H9 (cell line): Measurements from ENCODE around the gene SEH1L. TPM values are rescaled to one million over a fixed set of nuclear protein-coding genes. Genes with fewer than 3 reads are reported as not detected.

Experiments used
- DNase-seq: peaks from one replicate; pipeline ENCODE4 v3.0.0-alpha.2; 2017
- H2AFZ ChIP-seq: one replicate; pipeline ENCODE4 v1.6.1; 2013; ENCODE audit warnings: mild to moderate bottlenecking, low read length, control low read depth, moderate library complexity
- H2AK5ac ChIP-seq: 2 replicates; pipeline ENCODE4 v1.6.1; 2013; ENCODE audit warnings: low read length, control low read depth, mixed read lengths; ENCODE audit not compliant: insufficient read length
- H2BK120ac ChIP-seq: one replicate; pipeline ENCODE4 v1.6.1; 2013; ENCODE audit warnings: low read depth, mild to moderate bottlenecking, low read length, control low read depth, inconsistent platforms; ENCODE audit not compliant: poor library complexity, severe bottlenecking
- H2BK12ac ChIP-seq: 2 replicates; pipeline ENCODE4 v1.6.1; 2013; ENCODE audit warnings: low read length, control low read depth, mixed read lengths, low read depth; ENCODE audit not compliant: insufficient read length
- H2BK15ac ChIP-seq: 2 replicates; pipeline ENCODE4 v1.6.1; 2013; ENCODE audit warnings: low read depth, low read length, control low read depth
- H2BK20ac ChIP-seq: one replicate; pipeline ENCODE4 v1.6.1; 2013; ENCODE audit warnings: low read depth, mild to moderate bottlenecking, low read length, control low read depth, inconsistent platforms; ENCODE audit not compliant: poor library complexity, severe bottlenecking
- H2BK5ac ChIP-seq: 2 replicates; pipeline ENCODE4 v1.6.1; 2013; ENCODE audit warnings: low read length, control low read depth, mixed read lengths; ENCODE audit not compliant: insufficient read length
- H3K14ac ChIP-seq: 2 replicates; pipeline ENCODE4 v1.6.1; 2013; ENCODE audit warnings: low read length, control low read depth; ENCODE audit not compliant: insufficient read depth
- H3K18ac ChIP-seq: 2 replicates; pipeline ENCODE4 v1.6.1; 2013; ENCODE audit warnings: low read depth, mild to moderate bottlenecking, mixed read lengths, low read length, control low read depth; ENCODE audit not compliant: insufficient read length
- H3K23ac ChIP-seq: 2 replicates; pipeline ENCODE4 v1.6.1; 2013; ENCODE audit warnings: low read length, control low read depth, mixed read lengths, low read depth; ENCODE audit not compliant: insufficient read length
- H3K23me2 ChIP-seq: 2 replicates; pipeline ENCODE4 v1.6.1; 2013; ENCODE audit warnings: low read depth, mild to moderate bottlenecking, mixed read lengths, low read length, control low read depth; ENCODE audit not compliant: insufficient read length, poor library complexity, severe bottlenecking
- H3K27ac ChIP-seq: 2 replicates; pipeline ENCODE4 v1.5.1; 2013; ENCODE audit warnings: low read length, control low read depth, mixed read lengths, low read depth; ENCODE audit not compliant: insufficient read length
- H3K27me3 ChIP-seq: 2 replicates; pipeline ENCODE4 v1.6.1; 2013; ENCODE audit warnings: low read length, control low read depth, inconsistent platforms; ENCODE audit not compliant: insufficient read depth
- H3K4ac ChIP-seq: 2 replicates; pipeline ENCODE4 v1.6.1; 2013; ENCODE audit warnings: low read depth, mild to moderate bottlenecking, control low read depth, inconsistent platforms, low read length, moderate library complexity
- H3K4me1 ChIP-seq: 2 replicates; pipeline ENCODE4 v1.6.1; 2013; ENCODE audit warnings: low read length, control low read depth, inconsistent platforms; ENCODE audit not compliant: insufficient read depth
- H3K4me2 ChIP-seq: 2 replicates; pipeline ENCODE4 v1.6.1; 2013; ENCODE audit warnings: low read length, control low read depth, mixed read lengths; ENCODE audit not compliant: insufficient read length, insufficient read depth
- H3K56ac ChIP-seq: 2 replicates; pipeline ENCODE4 v1.6.1; 2013; ENCODE audit warnings: low read depth, mild to moderate bottlenecking, mixed read lengths, low read length, control low read depth; ENCODE audit not compliant: insufficient read length
- H3K79me1 ChIP-seq: 2 replicates; pipeline ENCODE4 v1.6.1; 2013; ENCODE audit warnings: low read depth, mild to moderate bottlenecking, moderate library complexity, low read length, control low read depth, inconsistent platforms; ENCODE audit not compliant: insufficient read depth, poor library complexity, severe bottlenecking
- H3K79me2 ChIP-seq: 2 replicates; pipeline ENCODE4 v1.6.1; 2013; ENCODE audit warnings: low read length, control low read depth, inconsistent platforms; ENCODE audit not compliant: insufficient read depth
- H3K9ac ChIP-seq: 2 replicates; pipeline ENCODE4 v1.6.1; 2013; ENCODE audit warnings: low read length, control low read depth, mixed read lengths; ENCODE audit not compliant: insufficient read length; ENCODE audit errors: extremely low read depth
- H3K9me3 ChIP-seq: one replicate; pipeline ENCODE4 v1.6.1; 2013; ENCODE audit warnings: low read depth, low read length, inconsistent platforms; ENCODE audit not compliant: control insufficient read depth
- H3T11ph ChIP-seq: one replicate; pipeline ENCODE4 v1.6.1; 2013; ENCODE audit warnings: mild to moderate bottlenecking, low read length, control low read depth, inconsistent platforms
- H4K20me1 ChIP-seq: one replicate; pipeline ENCODE4 v1.6.1; 2013; ENCODE audit not compliant: control insufficient read depth, insufficient read length, insufficient read depth
- H4K5ac ChIP-seq: 2 replicates; pipeline ENCODE4 v1.6.1; 2013; ENCODE audit warnings: low read depth, mild to moderate bottlenecking, mixed read lengths, low read length, control low read depth; ENCODE audit not compliant: insufficient read length
- H4K8ac ChIP-seq: replicated peaks from 2 replicates; pipeline ENCODE4 v1.6.1; 2013; ENCODE audit warnings: low read length, control low read depth, mixed read lengths, low read depth; ENCODE audit not compliant: insufficient read length
- H4K91ac ChIP-seq: 2 replicates; pipeline ENCODE4 v1.6.1; 2013; ENCODE audit warnings: low read depth, mild to moderate bottlenecking, moderate library complexity, mixed read lengths, low read length, control low read depth; ENCODE audit not compliant: insufficient read length
- H3K27ac Mint-ChIP-seq, 3 experiments: 2 replicates in 2 of 3; 3 replicates in 1 of 3; pipeline ENCODE4 v1.8.0; 2020 to 2021; ENCODE audit warnings: mixed read lengths in 3 of 3, mild to moderate bottlenecking in 1 of 3, moderate library complexity in 1 of 3
- H3K27me3 Mint-ChIP-seq: 2 replicates; pipeline ENCODE4 v1.8.0; 2021; ENCODE audit warnings: low read depth, mild to moderate bottlenecking, moderate library complexity, mixed read lengths
- H3K36me3 Mint-ChIP-seq, 3 experiments: 2 replicates in 2 of 3; 3 replicates in 1 of 3; pipeline ENCODE4 v1.8.0; 2020 to 2021; ENCODE audit warnings: low read depth in 3 of 3, mixed read lengths in 3 of 3; ENCODE audit not compliant: insufficient read depth in 1 of 3
- H3K4me1 Mint-ChIP-seq, 2 experiments: 2 replicates each; pipeline ENCODE4 v1.8.0; 2020; ENCODE audit warnings: mixed read lengths in 2 of 2
- H3K4me3 Mint-ChIP-seq, 2 experiments: 2 replicates in 1 of 2; 3 replicates in 1 of 2; pipeline ENCODE4 v1.8.0; 2020 to 2021; ENCODE audit warnings: mild to moderate bottlenecking in 2 of 2, mixed read lengths in 2 of 2, moderate library complexity in 1 of 2
- H3K9me3 Mint-ChIP-seq, 2 experiments: 2 replicates in 1 of 2; 3 replicates in 1 of 2; pipeline ENCODE4 v1.8.0; 2020; ENCODE audit warnings: mild to moderate bottlenecking in 2 of 2, mixed read lengths in 2 of 2, moderate library complexity in 1 of 2
- WGBS: extraction: QIAGEN DNeasy Blood & Tissue Kit; methylation state at CpG from one replicate; pipeline ENCODE4 v1.1.7; 2013; ENCODE audit warnings: missing lambda C conversion rate, low lambda C conversion rate, mixed read lengths; ENCODE audit not compliant: insufficient read length; ENCODE audit errors: extremely low coverage; 5-methylcytosine and 5-hydroxymethylcytosine counted together
- total RNA-seq: library from RNA; stranded (reverse); gene quantifications from 2 replicates; pipeline ENCODE4 v1.2.1, GENCODE V29; 2021
- TF ChIP-seq, protein P1 (sequence below): fragments of 200-600 bp; sonication (generic); conservative IDR thresholded peaks from 3 replicates; pipeline ENCODE4 v1.8.0; 2021; ENCODE audit warnings: antibody characterized with exemption, mild to moderate bottlenecking

Gene SEH1L
- total RNA-seq, 1 experiment from 2014 or later = 97.2 TPM

- H2AK5ac ChIP-seq = no peak overlapping the region
- Mint-ChIP-seq H3K27me3 (no peaks in the 10 kb centered on the region), H3K27ac (peak overlapping the region in 1 of 3 experiments; percentile 7; a peak in 2 of 7 replicates), H3K36me3 (peaks cover 5 to 44% (median 25%) of the 10 kb centered on the region in 3 experiments; a peak in 6 of 7 replicates), H3K9me3 (no peaks in the 10 kb centered on the region), H3K4me3 (no peak overlapping the region), H3K4me1 (no peaks in the 10 kb centered on the region)
- no peak overlapping the region for H2BK120ac ChIP-seq
- H3K27me3 ChIP-seq = no peaks in the 10 kb centered on the region
- no CpG with 5 or more reads among the region's 2 CpGs for WGBS
- no peaks in the 10 kb centered on the region for H3K4me1 ChIP-seq
- no peak overlapping the region for H3K27ac ChIP-seq
- peaks cover 3% of the 10 kb centered on the region for H3K79me1 ChIP-seq
- H3K4me2 ChIP-seq = no peak overlapping the region
- no peak overlapping the region for H4K8ac ChIP-seq
- H2BK20ac ChIP-seq = no peak overlapping the region
- no peak overlapping the region for H3K56ac ChIP-seq
- H3K23ac ChIP-seq = no peak overlapping the region
- H3K23me2 ChIP-seq = no peaks in the 10 kb centered on the region
- no peak overlapping the region for H3T11ph ChIP-seq
- H3K4ac ChIP-seq = no peak overlapping the region
- H4K20me1 ChIP-seq = no peaks in the 10 kb centered on the region
- no peak overlapping the region for H2AFZ ChIP-seq
- no peak overlapping the region for H4K91ac ChIP-seq
- no peak for DNase-seq
- no peak overlapping the region for H3K14ac ChIP-seq
- no peak overlapping the region for H4K5ac ChIP-seq
- H3K9ac ChIP-seq = no peak overlapping the region
- TF ChIP-seq, protein P1, sequence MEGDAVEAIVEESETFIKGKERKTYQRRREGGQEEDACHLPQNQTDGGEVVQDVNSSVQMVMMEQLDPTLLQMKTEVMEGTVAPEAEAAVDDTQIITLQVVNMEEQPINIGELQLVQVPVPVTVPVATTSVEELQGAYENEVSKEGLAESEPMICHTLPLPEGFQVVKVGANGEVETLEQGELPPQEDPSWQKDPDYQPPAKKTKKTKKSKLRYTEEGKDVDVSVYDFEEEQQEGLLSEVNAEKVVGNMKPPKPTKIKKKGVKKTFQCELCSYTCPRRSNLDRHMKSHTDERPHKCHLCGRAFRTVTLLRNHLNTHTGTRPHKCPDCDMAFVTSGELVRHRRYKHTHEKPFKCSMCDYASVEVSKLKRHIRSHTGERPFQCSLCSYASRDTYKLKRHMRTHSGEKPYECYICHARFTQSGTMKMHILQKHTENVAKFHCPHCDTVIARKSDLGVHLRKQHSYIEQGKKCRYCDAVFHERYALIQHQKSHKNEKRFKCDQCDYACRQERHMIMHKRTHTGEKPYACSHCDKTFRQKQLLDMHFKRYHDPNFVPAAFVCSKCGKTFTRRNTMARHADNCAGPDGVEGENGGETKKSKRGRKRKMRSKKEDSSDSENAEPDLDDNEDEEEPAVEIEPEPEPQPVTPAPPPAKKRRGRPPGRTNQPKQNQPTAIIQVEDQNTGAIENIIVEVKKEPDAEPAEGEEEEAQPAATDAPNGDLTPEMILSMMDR = no peak
- H3K9me3 ChIP-seq = no peaks in the 10 kb centered on the region
- no peaks in the 10 kb centered on the region for H3K79me2 ChIP-seq
- no peak overlapping the region for H2BK12ac ChIP-seq
- H3K18ac ChIP-seq = no peak overlapping the region
- H2BK15ac ChIP-seq = no peak overlapping the region
- no peak overlapping the region for H2BK5ac ChIP-seq
Observed at GRCh38 chr18:13007248-13007560, 59.4 kb downstream of the SEH1L start.
